ENCODE results near the gene ST6GALNAC3. TPM values are rescaled to one million over a fixed set of nuclear protein-coding genes. Genes with fewer than 3 reads are reported as not detected.
"Not testable (repeated sequence)": the region's sequence is repeated elsewhere in the genome, so short reads cannot be mapped to it uniquely, and the experiment has no call there.

ST6GALNAC3 gene
- 86.1 TPM for polyA plus RNA-seq (ENCODE audit: insufficient read length)
- long read RNA-seq, donor 1, partial matches to known transcripts: 34 of 35 reads
- long read RNA-seq, donor 1, other reads (novel, unspliced or antisense): 0 of 35 reads
- long read RNA-seq, donor 2, partial matches to known transcripts: 29 of 29 reads
- long read RNA-seq, donor 2, other reads (novel, unspliced or antisense): 0 of 29 reads
- long read RNA-seq, donor 3, partial matches to known transcripts: 16 of 18 reads
- long read RNA-seq, donor 3, other reads (novel, unspliced or antisense): 0 of 18 reads
- long read RNA-seq, donor 4: 0 reads
- long read RNA-seq, donor 5, partial matches to known transcripts: 28 of 30 reads
- long read RNA-seq, donor 5, other reads (novel, unspliced or antisense): 0 of 30 reads
- long read RNA-seq, donor 6, partial matches to known transcripts: 26 of 29 reads
- long read RNA-seq, donor 6, other reads (novel, unspliced or antisense): 0 of 29 reads
- long read RNA-seq, donor 7, partial matches to known transcripts: 66 of 68 reads
- long read RNA-seq, donor 7, other reads (novel, unspliced or antisense): 0 of 68 reads
- long read RNA-seq, donor 8, partial matches to known transcripts: 23 of 23 reads
- long read RNA-seq, donor 8, other reads (novel, unspliced or antisense): 0 of 23 reads

DNA sequence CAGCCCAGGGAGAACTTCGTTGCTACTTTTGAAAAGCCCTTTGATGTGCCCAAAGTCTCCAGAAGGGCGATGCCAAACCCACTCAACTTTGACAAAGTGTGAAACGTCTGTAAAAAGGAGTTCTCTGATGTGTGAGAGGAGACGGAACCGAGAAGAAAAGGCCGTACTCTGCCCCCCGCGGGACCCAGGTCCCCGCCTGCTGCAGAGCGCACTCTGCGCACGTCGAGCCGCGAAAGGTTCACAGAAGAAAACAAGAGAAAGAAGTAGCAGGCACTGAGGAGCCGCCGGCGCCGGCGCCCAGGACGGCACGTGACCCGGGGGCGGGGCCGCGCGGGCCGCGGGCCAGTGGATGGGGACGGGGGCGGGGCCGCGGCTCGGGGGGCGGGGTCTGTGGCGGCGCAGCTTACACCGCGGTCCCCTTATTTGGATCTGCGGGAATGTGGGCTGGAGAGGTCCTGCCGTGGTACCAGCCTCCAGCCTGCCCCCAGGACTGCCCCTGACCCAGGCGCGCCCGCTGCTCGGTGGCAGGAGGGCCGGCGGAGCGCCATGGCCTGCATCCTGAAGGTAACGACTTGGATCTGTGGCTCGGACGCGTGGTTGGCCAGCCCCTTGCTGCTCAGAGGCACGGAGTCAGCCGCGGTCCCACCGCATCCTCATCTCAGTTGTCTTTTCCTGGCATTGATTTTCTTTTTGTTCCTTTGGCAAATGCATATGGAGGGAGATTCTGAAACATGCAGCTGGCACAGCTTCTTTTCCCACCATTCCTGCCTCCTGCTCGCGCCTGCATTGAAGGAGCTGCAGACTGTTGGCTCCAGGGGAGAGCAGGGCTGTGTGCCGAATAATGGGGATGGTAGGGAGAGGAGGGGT is at the start of gene ST6GALNAC3:
ST6GALNAC3 (plus strand) TSS at position 426 of the 867 bp plus-strand sequence.
- peak; percentile 80 for DNase-seq

DNA sequence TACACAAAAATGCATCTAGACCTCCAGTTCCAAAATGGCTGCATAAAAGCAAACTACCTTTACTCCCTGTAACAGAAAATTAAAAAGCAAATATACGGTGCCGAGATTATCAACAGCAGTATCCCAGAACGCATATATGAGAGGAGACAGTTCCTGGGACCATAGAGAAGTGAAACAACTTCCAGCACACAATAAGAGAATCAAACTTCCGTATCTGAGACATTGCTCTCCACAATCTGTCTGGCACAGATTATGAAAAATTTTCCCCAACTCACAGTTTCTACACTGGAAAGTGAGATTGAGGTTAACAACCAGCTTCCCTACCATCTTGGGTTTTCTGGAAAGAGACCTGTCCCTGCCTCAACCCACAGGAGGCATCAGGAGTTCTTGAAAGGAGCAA is 47.2 kb upstream of the ST6GALNAC3 start:
- DNase-seq: no peak

- no peak for DNase-seq
These were observed 45.2 kb upstream of the ST6GALNAC3 start for GRCh38 chr1:76029331-76029730.

DNA sequence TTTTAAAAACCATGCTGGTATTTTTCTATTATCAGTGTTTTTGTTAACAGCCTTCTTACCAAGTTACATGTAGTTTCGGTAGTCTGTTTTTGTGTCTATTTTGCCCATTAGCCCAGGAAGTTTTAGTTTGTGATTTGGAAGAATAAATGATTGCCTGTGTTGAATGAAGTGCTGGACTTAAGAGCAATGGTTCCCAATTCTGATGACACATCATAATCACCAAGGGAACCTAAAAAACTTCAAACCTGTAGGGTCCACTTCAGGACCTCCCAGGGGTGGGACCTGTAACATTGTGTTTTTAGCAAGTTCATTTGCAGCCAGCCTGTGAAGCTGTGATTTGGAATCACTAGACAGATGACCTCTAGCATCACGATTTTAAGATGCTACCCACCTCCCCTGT is 43.0 kb upstream of the ST6GALNAC3 start:
- DNase-seq: no peak

DNA sequence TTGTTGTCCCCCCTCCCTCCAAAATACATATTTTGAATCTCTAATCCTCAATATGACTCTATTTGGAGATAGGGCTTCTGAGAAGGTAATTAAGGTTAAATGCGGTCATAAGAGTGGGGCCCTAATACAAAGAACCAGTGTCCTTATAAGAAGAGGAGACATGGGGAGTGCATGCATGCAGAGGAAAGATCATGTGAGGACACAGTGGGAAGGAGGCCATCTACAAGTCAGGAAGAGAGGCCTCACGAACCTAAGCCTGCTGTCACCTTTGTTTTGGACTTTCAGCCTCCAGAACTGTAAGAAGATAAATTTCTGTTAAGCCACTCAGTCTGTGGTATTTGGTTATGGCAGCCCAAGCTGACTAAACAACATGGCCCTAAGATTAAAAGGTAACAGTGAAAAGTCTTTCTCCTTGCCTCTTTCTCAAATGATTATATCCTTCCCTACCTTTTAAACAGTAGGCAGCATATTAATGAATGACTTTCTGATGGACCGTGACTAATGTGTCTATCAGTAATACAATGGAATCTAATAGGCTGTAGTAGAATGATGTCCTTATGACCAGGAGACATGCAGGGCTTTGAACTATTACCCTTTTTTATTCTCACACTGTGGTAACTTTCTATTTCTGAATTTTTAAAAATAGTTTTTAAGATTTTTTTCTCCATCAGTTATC is 40.6 kb upstream of the ST6GALNAC3 start:
- DNase-seq: no peak

DNA sequence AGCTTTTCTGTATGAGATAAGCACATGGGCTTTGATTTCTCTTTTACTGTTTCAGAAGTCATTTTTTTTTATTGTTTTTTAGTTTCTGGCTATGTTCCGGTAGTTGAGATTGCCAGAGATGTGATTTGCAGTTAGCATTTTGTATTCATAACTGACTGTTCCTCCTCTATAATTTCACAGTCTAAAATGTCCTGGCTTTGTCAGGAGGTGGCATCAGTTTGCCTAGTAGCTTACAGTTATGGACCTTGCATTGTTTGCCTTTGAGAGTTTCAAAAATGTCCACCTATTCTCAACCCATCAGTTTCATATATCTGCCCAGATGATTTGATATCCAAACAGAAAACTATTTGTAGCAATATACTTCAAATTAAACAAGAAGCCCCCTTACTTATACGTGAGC is 39.5 kb upstream of the ST6GALNAC3 start:
- no peak for DNase-seq

DNA sequence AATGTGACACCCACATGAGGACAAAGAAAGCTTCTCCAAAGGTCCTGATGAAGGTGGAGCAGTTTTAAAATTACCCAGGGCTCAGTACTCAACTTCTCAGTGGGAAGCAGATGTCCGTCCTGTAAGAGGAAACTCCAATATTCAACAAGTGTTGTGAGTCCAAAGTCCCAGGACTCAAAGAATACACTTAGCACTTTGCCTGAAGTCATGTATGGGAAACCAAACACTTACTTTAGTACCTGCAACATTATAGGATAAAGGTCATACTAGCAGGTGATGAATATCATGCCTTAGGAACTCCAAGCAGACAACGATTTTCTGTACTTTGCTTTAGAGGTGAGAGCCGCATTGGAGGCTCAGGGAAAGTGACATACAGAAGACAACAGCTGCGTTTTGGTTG is 37.2 kb upstream of the ST6GALNAC3 start:
- no peak for DNase-seq

GRCh38 chr1:76038287-76039004 is 36.1 kb upstream of the ST6GALNAC3 start:
- DNase-seq: peak; percentile 26

GRCh38 chr1:76046149-76046548 is 28.4 kb upstream of the ST6GALNAC3 start:
- no peak for DNase-seq

- no peak for DNase-seq
These were observed 26.3 kb upstream of the ST6GALNAC3 start for GRCh38 chr1:76048219-76048618.

GRCh38 chr1:76048926-76049325 is 25.6 kb upstream of the ST6GALNAC3 start:
- DNase-seq: no peak

- DNase-seq: no peak
These were observed 25.0 kb upstream of the ST6GALNAC3 start for GRCh38 chr1:76049498-76049897.

DNA sequence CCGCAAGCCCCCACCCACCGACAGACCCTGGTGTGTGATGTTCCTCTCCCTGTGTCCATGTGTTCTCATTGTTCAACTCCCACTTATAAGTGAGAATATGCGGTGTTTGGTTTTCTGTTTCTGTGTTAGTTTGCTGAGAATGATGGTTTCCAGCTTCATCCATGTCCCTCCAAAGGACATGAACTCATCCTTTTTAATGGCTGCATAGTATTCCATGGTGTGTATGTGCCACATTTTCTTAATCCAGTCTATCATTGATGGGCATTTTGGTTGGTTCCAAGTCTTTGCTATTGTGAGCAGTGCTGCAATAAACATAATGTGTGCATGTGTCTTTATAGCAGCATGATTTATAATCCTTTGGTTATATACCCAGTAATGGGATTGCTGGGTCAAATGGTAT is 24.5 kb upstream of the ST6GALNAC3 start:
- DNase-seq: not testable (repeated sequence)

- no peak for DNase-seq
These were observed 21.5 kb upstream of the ST6GALNAC3 start for GRCh38 chr1:76053021-76053420.

DNA sequence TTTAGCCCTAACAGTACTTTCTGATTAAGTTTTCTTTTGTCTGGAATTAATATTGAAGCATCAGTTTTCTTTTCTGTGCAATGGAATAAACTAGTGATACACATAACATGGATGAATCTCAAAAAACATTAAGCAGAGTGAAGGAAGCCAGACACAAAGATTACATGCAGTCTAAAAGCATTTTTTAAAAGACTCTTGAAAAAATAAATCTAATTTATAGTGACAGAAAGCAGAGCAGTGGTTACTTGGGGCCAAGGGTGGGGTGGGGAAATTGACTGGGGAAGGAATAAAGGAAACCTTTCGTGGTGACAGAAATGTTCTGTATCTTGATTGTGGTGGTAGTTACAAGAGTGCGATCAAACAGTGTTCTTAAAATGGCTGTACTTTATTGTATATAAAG is 20.2 kb upstream of the ST6GALNAC3 start:
- DNase-seq: no peak

DNA sequence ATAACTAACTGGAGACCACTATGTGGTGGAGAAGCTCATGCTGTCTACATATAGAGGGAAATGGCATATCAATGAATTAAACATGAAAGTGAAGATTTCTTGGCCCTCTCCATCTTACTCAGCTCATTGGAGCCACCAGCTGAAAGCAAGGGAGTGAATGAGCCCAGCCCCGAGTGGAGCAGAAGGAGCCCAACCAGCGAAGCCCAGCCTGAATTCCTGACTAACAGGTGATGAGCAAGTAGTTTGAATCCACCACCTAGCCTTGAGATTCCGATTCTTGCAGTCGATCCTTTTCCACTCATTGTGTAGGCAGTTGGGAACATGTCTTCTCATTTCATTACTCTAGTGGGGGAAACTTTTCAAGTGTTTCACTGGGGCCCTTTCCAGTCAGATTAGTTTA is 18.6 kb upstream of the ST6GALNAC3 start:
- DNase-seq: no peak

DNA sequence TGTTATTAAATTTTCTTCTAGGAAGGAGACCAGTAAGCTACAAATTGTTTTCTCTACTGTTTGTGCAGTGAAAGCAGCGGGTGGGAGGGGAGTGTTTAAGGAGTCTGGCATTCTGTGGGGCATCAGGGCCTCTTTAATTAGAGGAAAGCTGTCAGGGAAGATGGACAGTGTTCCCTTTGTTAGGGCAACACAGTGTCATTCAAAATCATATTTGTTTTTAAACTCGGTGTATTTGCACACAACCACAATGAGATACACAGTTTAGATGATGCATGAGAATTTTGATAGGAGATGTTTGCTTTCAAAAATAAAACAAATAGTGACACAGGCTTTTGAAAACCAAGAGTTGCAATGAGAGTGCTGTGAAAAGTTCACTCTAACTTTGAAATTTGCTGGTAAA is 15.1 kb upstream of the ST6GALNAC3 start:
- DNase-seq: no peak

GRCh38 chr1:76065270-76065669 is 9.3 kb upstream of the ST6GALNAC3 start:
- no peak for DNase-seq

GRCh38 chr1:76066394-76066793 is 8.2 kb upstream of the ST6GALNAC3 start:
- DNase-seq: no peak

DNA sequence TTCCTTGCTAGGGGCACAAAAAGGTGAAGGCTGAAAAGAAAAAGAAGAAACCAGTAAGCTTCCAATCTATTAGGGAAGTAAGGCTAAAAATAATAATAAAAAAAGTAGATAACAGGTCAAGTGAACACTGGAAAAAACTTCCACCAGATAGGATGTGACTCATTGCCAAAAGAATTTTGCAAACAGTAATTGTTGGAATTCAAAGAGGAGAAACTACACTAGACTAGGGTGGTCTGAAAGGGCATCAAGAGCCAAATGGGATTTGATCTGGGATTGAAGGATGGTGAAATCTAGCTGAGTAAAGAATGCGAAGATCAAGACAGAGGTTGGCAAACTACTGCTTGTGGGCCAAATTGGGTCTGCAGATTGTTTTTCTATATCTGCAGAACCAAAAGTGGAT is 6.0 kb upstream of the ST6GALNAC3 start:
- no peak for DNase-seq

GRCh38 chr1:76068953-76069561 is 5.5 kb upstream of the ST6GALNAC3 start:
- no peak for DNase-seq
